H9 (cell line): Measurements from ENCODE around the gene DNAH11. TPM values are rescaled to one million over a fixed set of nuclear protein-coding genes. Genes with fewer than 3 reads are reported as not detected.

Experiments used
- DNase-seq: peaks from one replicate; pipeline ENCODE4 v3.0.0-alpha.2; 2017
- H2AFZ ChIP-seq: one replicate; pipeline ENCODE4 v1.6.1; 2013; ENCODE audit warnings: mild to moderate bottlenecking, low read length, control low read depth, moderate library complexity
- H2AK5ac ChIP-seq: 2 replicates; pipeline ENCODE4 v1.6.1; 2013; ENCODE audit warnings: low read length, control low read depth, mixed read lengths; ENCODE audit not compliant: insufficient read length
- H2BK120ac ChIP-seq: one replicate; pipeline ENCODE4 v1.6.1; 2013; ENCODE audit warnings: low read depth, mild to moderate bottlenecking, low read length, control low read depth, inconsistent platforms; ENCODE audit not compliant: poor library complexity, severe bottlenecking
- H2BK12ac ChIP-seq: 2 replicates; pipeline ENCODE4 v1.6.1; 2013; ENCODE audit warnings: low read length, control low read depth, mixed read lengths, low read depth; ENCODE audit not compliant: insufficient read length
- H2BK15ac ChIP-seq: 2 replicates; pipeline ENCODE4 v1.6.1; 2013; ENCODE audit warnings: low read depth, low read length, control low read depth
- H2BK20ac ChIP-seq: one replicate; pipeline ENCODE4 v1.6.1; 2013; ENCODE audit warnings: low read depth, mild to moderate bottlenecking, low read length, control low read depth, inconsistent platforms; ENCODE audit not compliant: poor library complexity, severe bottlenecking
- H2BK5ac ChIP-seq: 2 replicates; pipeline ENCODE4 v1.6.1; 2013; ENCODE audit warnings: low read length, control low read depth, mixed read lengths; ENCODE audit not compliant: insufficient read length
- H3K14ac ChIP-seq: 2 replicates; pipeline ENCODE4 v1.6.1; 2013; ENCODE audit warnings: low read length, control low read depth; ENCODE audit not compliant: insufficient read depth
- H3K18ac ChIP-seq: 2 replicates; pipeline ENCODE4 v1.6.1; 2013; ENCODE audit warnings: low read depth, mild to moderate bottlenecking, mixed read lengths, low read length, control low read depth; ENCODE audit not compliant: insufficient read length
- H3K23ac ChIP-seq: 2 replicates; pipeline ENCODE4 v1.6.1; 2013; ENCODE audit warnings: low read length, control low read depth, mixed read lengths, low read depth; ENCODE audit not compliant: insufficient read length
- H3K23me2 ChIP-seq: 2 replicates; pipeline ENCODE4 v1.6.1; 2013; ENCODE audit warnings: low read depth, mild to moderate bottlenecking, mixed read lengths, low read length, control low read depth; ENCODE audit not compliant: insufficient read length, poor library complexity, severe bottlenecking
- H3K27ac ChIP-seq: 2 replicates; pipeline ENCODE4 v1.5.1; 2013; ENCODE audit warnings: low read length, control low read depth, mixed read lengths, low read depth; ENCODE audit not compliant: insufficient read length
- H3K27me3 ChIP-seq: 2 replicates; pipeline ENCODE4 v1.6.1; 2013; ENCODE audit warnings: low read length, control low read depth, inconsistent platforms; ENCODE audit not compliant: insufficient read depth
- H3K4ac ChIP-seq: 2 replicates; pipeline ENCODE4 v1.6.1; 2013; ENCODE audit warnings: low read depth, mild to moderate bottlenecking, control low read depth, inconsistent platforms, low read length, moderate library complexity
- H3K4me1 ChIP-seq: 2 replicates; pipeline ENCODE4 v1.6.1; 2013; ENCODE audit warnings: low read length, control low read depth, inconsistent platforms; ENCODE audit not compliant: insufficient read depth
- H3K4me2 ChIP-seq: 2 replicates; pipeline ENCODE4 v1.6.1; 2013; ENCODE audit warnings: low read length, control low read depth, mixed read lengths; ENCODE audit not compliant: insufficient read length, insufficient read depth
- H3K56ac ChIP-seq: 2 replicates; pipeline ENCODE4 v1.6.1; 2013; ENCODE audit warnings: low read depth, mild to moderate bottlenecking, mixed read lengths, low read length, control low read depth; ENCODE audit not compliant: insufficient read length
- H3K79me1 ChIP-seq: 2 replicates; pipeline ENCODE4 v1.6.1; 2013; ENCODE audit warnings: low read depth, mild to moderate bottlenecking, moderate library complexity, low read length, control low read depth, inconsistent platforms; ENCODE audit not compliant: insufficient read depth, poor library complexity, severe bottlenecking
- H3K79me2 ChIP-seq: 2 replicates; pipeline ENCODE4 v1.6.1; 2013; ENCODE audit warnings: low read length, control low read depth, inconsistent platforms; ENCODE audit not compliant: insufficient read depth
- H3K9ac ChIP-seq: 2 replicates; pipeline ENCODE4 v1.6.1; 2013; ENCODE audit warnings: low read length, control low read depth, mixed read lengths; ENCODE audit not compliant: insufficient read length; ENCODE audit errors: extremely low read depth
- H3K9me3 ChIP-seq: one replicate; pipeline ENCODE4 v1.6.1; 2013; ENCODE audit warnings: low read depth, low read length, inconsistent platforms; ENCODE audit not compliant: control insufficient read depth
- H3T11ph ChIP-seq: one replicate; pipeline ENCODE4 v1.6.1; 2013; ENCODE audit warnings: mild to moderate bottlenecking, low read length, control low read depth, inconsistent platforms
- H4K20me1 ChIP-seq: one replicate; pipeline ENCODE4 v1.6.1; 2013; ENCODE audit not compliant: control insufficient read depth, insufficient read length, insufficient read depth
- H4K5ac ChIP-seq: 2 replicates; pipeline ENCODE4 v1.6.1; 2013; ENCODE audit warnings: low read depth, mild to moderate bottlenecking, mixed read lengths, low read length, control low read depth; ENCODE audit not compliant: insufficient read length
- H4K8ac ChIP-seq: replicated peaks from 2 replicates; pipeline ENCODE4 v1.6.1; 2013; ENCODE audit warnings: low read length, control low read depth, mixed read lengths, low read depth; ENCODE audit not compliant: insufficient read length
- H4K91ac ChIP-seq: 2 replicates; pipeline ENCODE4 v1.6.1; 2013; ENCODE audit warnings: low read depth, mild to moderate bottlenecking, moderate library complexity, mixed read lengths, low read length, control low read depth; ENCODE audit not compliant: insufficient read length
- H3K27ac Mint-ChIP-seq, 3 experiments: 2 replicates in 2 of 3; 3 replicates in 1 of 3; pipeline ENCODE4 v1.8.0; 2020 to 2021; ENCODE audit warnings: mixed read lengths in 3 of 3, mild to moderate bottlenecking in 1 of 3, moderate library complexity in 1 of 3
- H3K27me3 Mint-ChIP-seq: 2 replicates; pipeline ENCODE4 v1.8.0; 2021; ENCODE audit warnings: low read depth, mild to moderate bottlenecking, moderate library complexity, mixed read lengths
- H3K36me3 Mint-ChIP-seq, 3 experiments: 2 replicates in 2 of 3; 3 replicates in 1 of 3; pipeline ENCODE4 v1.8.0; 2020 to 2021; ENCODE audit warnings: low read depth in 3 of 3, mixed read lengths in 3 of 3; ENCODE audit not compliant: insufficient read depth in 1 of 3
- H3K4me1 Mint-ChIP-seq, 2 experiments: 2 replicates each; pipeline ENCODE4 v1.8.0; 2020; ENCODE audit warnings: mixed read lengths in 2 of 2
- H3K4me3 Mint-ChIP-seq, 2 experiments: 2 replicates in 1 of 2; 3 replicates in 1 of 2; pipeline ENCODE4 v1.8.0; 2020 to 2021; ENCODE audit warnings: mild to moderate bottlenecking in 2 of 2, mixed read lengths in 2 of 2, moderate library complexity in 1 of 2
- H3K9me3 Mint-ChIP-seq, 2 experiments: 2 replicates in 1 of 2; 3 replicates in 1 of 2; pipeline ENCODE4 v1.8.0; 2020; ENCODE audit warnings: mild to moderate bottlenecking in 2 of 2, mixed read lengths in 2 of 2, moderate library complexity in 1 of 2
- CTCF ChIP-seq: fragments of 200-600 bp; sonication (generic); conservative IDR thresholded peaks from 3 replicates; pipeline ENCODE4 v1.8.0; 2021; ENCODE audit warnings: antibody characterized with exemption, mild to moderate bottlenecking
- WGBS: extraction: QIAGEN DNeasy Blood & Tissue Kit; methylation state at CpG from one replicate; pipeline ENCODE4 v1.1.7; 2013; ENCODE audit warnings: missing lambda C conversion rate, low lambda C conversion rate, mixed read lengths; ENCODE audit not compliant: insufficient read length; ENCODE audit errors: extremely low coverage; 5-methylcytosine and 5-hydroxymethylcytosine counted together
- total RNA-seq: library from RNA; stranded (reverse); gene quantifications from 2 replicates; pipeline ENCODE4 v1.2.1, GENCODE V29; 2021

DNAH11 gene
- total RNA-seq, 1 experiment from 2014 or later: 2.5 TPM

GRCh38 chr7:21562385-21562784 lies 19.5 kb downstream of the DNAH11 start:
- no peaks in the 10 kb centered on the region for H3K23me2 ChIP-seq
- DNase-seq: no peak
- TF ChIP-seq CTCF: no peak
- no peak overlapping the region for H3K23ac ChIP-seq
- no peak overlapping the region for H3K4me2 ChIP-seq
- no peaks in the 10 kb centered on the region for H3K79me2 ChIP-seq
- Mint-ChIP-seq H3K4me1 (no peaks in the 10 kb centered on the region), H3K4me3 (no peak overlapping the region), H3K27ac (no peak overlapping the region), H3K27me3 (no peaks in the 10 kb centered on the region), H3K36me3 (peaks cover 0 to 10% (median 0%) of the 10 kb centered on the region in 3 experiments; a peak in 2 of 7 replicates), H3K9me3 (no peaks in the 10 kb centered on the region)
- H4K8ac ChIP-seq: no peak overlapping the region
- H3K27me3 ChIP-seq: no peaks in the 10 kb centered on the region
- no peak overlapping the region for H3K4ac ChIP-seq
- no peak overlapping the region for H2AFZ ChIP-seq
- no peak overlapping the region for H2BK15ac ChIP-seq
- H3T11ph ChIP-seq: no peak overlapping the region
- H3K56ac ChIP-seq: no peak overlapping the region
- no peak overlapping the region for H4K91ac ChIP-seq
- H3K27ac ChIP-seq: no peak overlapping the region
- no peak overlapping the region for H2BK20ac ChIP-seq
- H2AK5ac ChIP-seq: no peak overlapping the region
- no peak overlapping the region for H3K18ac ChIP-seq
- no peak overlapping the region for H3K14ac ChIP-seq
- no peaks in the 10 kb centered on the region for H3K9me3 ChIP-seq
- no peaks in the 10 kb centered on the region for H3K4me1 ChIP-seq
- H2BK12ac ChIP-seq: no peak overlapping the region
- no CpG with 5 or more reads among the region's 1 CpG for WGBS
- H4K5ac ChIP-seq: no peak overlapping the region
- H3K79me1 ChIP-seq: no peaks in the 10 kb centered on the region
- no peaks in the 10 kb centered on the region for H4K20me1 ChIP-seq
- H2BK120ac ChIP-seq: no peak overlapping the region
- no peak overlapping the region for H2BK5ac ChIP-seq
- H3K9ac ChIP-seq: no peak overlapping the region
